ENCODE results near the gene SCG3.

- TF ChIP-seq, protein P1, sequence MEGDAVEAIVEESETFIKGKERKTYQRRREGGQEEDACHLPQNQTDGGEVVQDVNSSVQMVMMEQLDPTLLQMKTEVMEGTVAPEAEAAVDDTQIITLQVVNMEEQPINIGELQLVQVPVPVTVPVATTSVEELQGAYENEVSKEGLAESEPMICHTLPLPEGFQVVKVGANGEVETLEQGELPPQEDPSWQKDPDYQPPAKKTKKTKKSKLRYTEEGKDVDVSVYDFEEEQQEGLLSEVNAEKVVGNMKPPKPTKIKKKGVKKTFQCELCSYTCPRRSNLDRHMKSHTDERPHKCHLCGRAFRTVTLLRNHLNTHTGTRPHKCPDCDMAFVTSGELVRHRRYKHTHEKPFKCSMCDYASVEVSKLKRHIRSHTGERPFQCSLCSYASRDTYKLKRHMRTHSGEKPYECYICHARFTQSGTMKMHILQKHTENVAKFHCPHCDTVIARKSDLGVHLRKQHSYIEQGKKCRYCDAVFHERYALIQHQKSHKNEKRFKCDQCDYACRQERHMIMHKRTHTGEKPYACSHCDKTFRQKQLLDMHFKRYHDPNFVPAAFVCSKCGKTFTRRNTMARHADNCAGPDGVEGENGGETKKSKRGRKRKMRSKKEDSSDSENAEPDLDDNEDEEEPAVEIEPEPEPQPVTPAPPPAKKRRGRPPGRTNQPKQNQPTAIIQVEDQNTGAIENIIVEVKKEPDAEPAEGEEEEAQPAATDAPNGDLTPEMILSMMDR (IDR thresholded peaks at IDR 0.05), result no peak
- TF ChIP-seq MAZ (IDR thresholded peaks at IDR 0.05; ENCODE audit: borderline replicate concordance, low read depth, low read length) (no peak), POLR2A (IDR thresholded peaks at IDR 0.05; ENCODE audit: low read length) (no peak), USF2 (IDR thresholded peaks at IDR 0.05) (no peak), CHD2 (IDR thresholded peaks at IDR 0.05; ENCODE audit: low read length, partially characterized antibody) (no peak), KDM1A (IDR thresholded peaks at IDR 0.05; ENCODE audit: low read depth) (no peak), JUN (IDR thresholded peaks at IDR 0.05) (no peak), E2F6 (IDR thresholded peaks at IDR 0.05; ENCODE audit: borderline replicate concordance, low read depth) (no peak), CBX8 (IDR thresholded peaks at IDR 0.05) (no peak), ELK1 (IDR thresholded peaks at IDR 0.05; ENCODE audit: low read depth, low read length) (no peak), RARB (CRISPR knock-in tag; IDR thresholded peaks at IDR 0.05) (no peak), SMC3 (IDR thresholded peaks at IDR 0.05) (no peak), EP300 (IDR thresholded peaks at IDR 0.05) (no peak)
- TF ChIP-seq, protein P2, sequence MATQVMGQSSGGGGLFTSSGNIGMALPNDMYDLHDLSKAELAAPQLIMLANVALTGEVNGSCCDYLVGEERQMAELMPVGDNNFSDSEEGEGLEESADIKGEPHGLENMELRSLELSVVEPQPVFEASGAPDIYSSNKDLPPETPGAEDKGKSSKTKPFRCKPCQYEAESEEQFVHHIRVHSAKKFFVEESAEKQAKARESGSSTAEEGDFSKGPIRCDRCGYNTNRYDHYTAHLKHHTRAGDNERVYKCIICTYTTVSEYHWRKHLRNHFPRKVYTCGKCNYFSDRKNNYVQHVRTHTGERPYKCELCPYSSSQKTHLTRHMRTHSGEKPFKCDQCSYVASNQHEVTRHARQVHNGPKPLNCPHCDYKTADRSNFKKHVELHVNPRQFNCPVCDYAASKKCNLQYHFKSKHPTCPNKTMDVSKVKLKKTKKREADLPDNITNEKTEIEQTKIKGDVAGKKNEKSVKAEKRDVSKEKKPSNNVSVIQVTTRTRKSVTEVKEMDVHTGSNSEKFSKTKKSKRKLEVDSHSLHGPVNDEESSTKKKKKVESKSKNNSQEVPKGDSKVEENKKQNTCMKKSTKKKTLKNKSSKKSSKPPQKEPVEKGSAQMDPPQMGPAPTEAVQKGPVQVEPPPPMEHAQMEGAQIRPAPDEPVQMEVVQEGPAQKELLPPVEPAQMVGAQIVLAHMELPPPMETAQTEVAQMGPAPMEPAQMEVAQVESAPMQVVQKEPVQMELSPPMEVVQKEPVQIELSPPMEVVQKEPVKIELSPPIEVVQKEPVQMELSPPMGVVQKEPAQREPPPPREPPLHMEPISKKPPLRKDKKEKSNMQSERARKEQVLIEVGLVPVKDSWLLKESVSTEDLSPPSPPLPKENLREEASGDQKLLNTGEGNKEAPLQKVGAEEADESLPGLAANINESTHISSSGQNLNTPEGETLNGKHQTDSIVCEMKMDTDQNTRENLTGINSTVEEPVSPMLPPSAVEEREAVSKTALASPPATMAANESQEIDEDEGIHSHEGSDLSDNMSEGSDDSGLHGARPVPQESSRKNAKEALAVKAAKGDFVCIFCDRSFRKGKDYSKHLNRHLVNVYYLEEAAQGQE (IDR thresholded peaks at IDR 0.05), result no peak
Observed at GRCh38 chr15:51706291-51706690, 25.0 kb downstream of the SCG3 start.

All from A549 (cell line).